Neuronal stem cell (in vitro differentiated cells): ENCODE results near the gene OGFRL1.
A peak's percentile ranks its signal among the peaks of the same experiment; 100 is the strongest.

Experiments
- DNase-seq: peaks from one replicate; pipeline ENCODE4 v3.0.0-alpha.2; 2013; ENCODE audit warnings: low spot score
- H2AFZ ChIP-seq: one replicate; pipeline ENCODE4 v1.6.1; 2013; ENCODE audit warnings: mild to moderate bottlenecking, low read length, inconsistent platforms
- H2AK5ac ChIP-seq: 2 replicates; pipeline ENCODE4 v1.6.1; 2013; ENCODE audit warnings: low read depth, mild to moderate bottlenecking, inconsistent platforms, low read length, moderate library complexity, mixed read lengths
- H2BK120ac ChIP-seq: 2 replicates; pipeline ENCODE4 v1.6.1; 2013; ENCODE audit warnings: low read depth, mild to moderate bottlenecking, inconsistent platforms, low read length, moderate library complexity, mixed read lengths
- H2BK12ac ChIP-seq: one replicate; pipeline ENCODE4 v1.6.1; 2013; ENCODE audit warnings: low read length, inconsistent platforms
- H2BK15ac ChIP-seq: 2 replicates; pipeline ENCODE4 v1.6.1; 2013; ENCODE audit warnings: mild to moderate bottlenecking, low read length, inconsistent platforms, mixed read lengths
- H2BK5ac ChIP-seq: one replicate; pipeline ENCODE4 v1.6.1; 2013; ENCODE audit warnings: inconsistent platforms, mild to moderate bottlenecking, low read length, moderate library complexity
- H3K14ac ChIP-seq: one replicate; pipeline ENCODE4 v1.6.1; 2013; ENCODE audit warnings: low read length, inconsistent platforms
- H3K18ac ChIP-seq: 2 replicates; pipeline ENCODE4 v1.6.1; 2013; ENCODE audit warnings: low read length, inconsistent platforms
- H3K23ac ChIP-seq: 2 replicates; pipeline ENCODE4 v1.6.1; 2013; ENCODE audit warnings: low read depth, mild to moderate bottlenecking, mixed read lengths, low read length, inconsistent platforms; ENCODE audit not compliant: poor library complexity
- H3K27ac ChIP-seq: replicated peaks from 3 replicates; pipeline ENCODE4 v1.5.1; 2013; ENCODE audit warnings: low read length, inconsistent platforms
- H3K27me3 ChIP-seq, 3 experiments: 2 replicates each; pipeline ENCODE4 v1.6.1; 2013; ENCODE audit warnings: low read length in 3 of 3, mild to moderate bottlenecking in 2 of 3, inconsistent platforms in 1 of 3, low read depth in 1 of 3, mixed read lengths in 1 of 3, moderate library complexity in 1 of 3; ENCODE audit not compliant: control insufficient read depth in 3 of 3, insufficient read depth in 3 of 3
- H3K36me3 ChIP-seq, 2 donors: replicated peaks in 1 of 2; 2 replicates each; pipeline ENCODE4 v1.6.1; 2013; ENCODE audit warnings: low read length in 2 of 2; ENCODE audit not compliant: control insufficient read depth in 2 of 2, insufficient read depth in 2 of 2
- H3K4ac ChIP-seq: 2 replicates; pipeline ENCODE4 v1.6.1; 2013; ENCODE audit warnings: inconsistent platforms, mild to moderate bottlenecking, low read length, moderate library complexity
- H3K4me1 ChIP-seq, 2 donors: 1 replicate in 1 of 2; 2 replicates in 1 of 2; pipeline ENCODE4 v1.6.1; 2013; ENCODE audit warnings: low read length in 2 of 2, low read depth in 1 of 2; ENCODE audit not compliant: control insufficient read depth in 2 of 2, insufficient read depth in 1 of 2
- H3K4me2 ChIP-seq: one replicate; pipeline ENCODE4 v1.6.1; 2013; ENCODE audit warnings: mild to moderate bottlenecking, low read length, inconsistent platforms; ENCODE audit not compliant: insufficient read depth, poor library complexity, severe bottlenecking
- H3K4me3 ChIP-seq, 2 donors: 2 replicates each; pipeline ENCODE4 v1.5.1; 2013; ENCODE audit warnings: low read length in 2 of 2, mild to moderate bottlenecking in 2 of 2, inconsistent platforms in 1 of 2, moderate library complexity in 1 of 2
- H3K79me1 ChIP-seq: one replicate; pipeline ENCODE4 v1.6.1; 2013; ENCODE audit warnings: low read depth, mild to moderate bottlenecking, inconsistent platforms, low read length, moderate library complexity
- H3K9ac ChIP-seq: one replicate; pipeline ENCODE4 v1.6.1; 2013; ENCODE audit warnings: mild to moderate bottlenecking, low read depth, low read length, inconsistent platforms; ENCODE audit not compliant: poor library complexity
- H3K9me3 ChIP-seq, 2 donors: replicated peaks in 1 of 2; 2 replicates each; pipeline versions ENCODE3 to v1.6.1; 2013; ENCODE audit warnings: low read length in 2 of 2, mild to moderate bottlenecking in 2 of 2, inconsistent platforms in 1 of 2, low read depth in 1 of 2, mixed read lengths in 1 of 2, moderate library complexity in 1 of 2; ENCODE audit not compliant: control insufficient read depth in 2 of 2, insufficient read depth in 1 of 2
- H4K8ac ChIP-seq: one replicate; pipeline ENCODE4 v1.6.1; 2013; ENCODE audit warnings: low read depth, mild to moderate bottlenecking, inconsistent platforms, low read length, moderate library complexity
- H4K91ac ChIP-seq: one replicate; pipeline ENCODE4 v1.6.1; 2013; ENCODE audit warnings: low read length, low read depth, mild to moderate bottlenecking, inconsistent platforms; ENCODE audit not compliant: poor library complexity
- WGBS, 2 donors: extraction: QIAGEN DNeasy Blood & Tissue Kit; methylation state at CpG; one replicate each; pipeline ENCODE4 v1.1.7; 2013; ENCODE audit warnings: missing lambda C conversion rate in 2 of 2, mixed read lengths in 1 of 2; ENCODE audit not compliant: insufficient read length in 2 of 2, insufficient replicate concordance in 1 of 2; ENCODE audit errors: extremely low coverage in 2 of 2; 5-methylcytosine and 5-hydroxymethylcytosine counted together

The OGFRL1 gene

GRCh38 chr6:71287038-71287437, 1.6 kb upstream of the OGFRL1 start:
- WGBS, 2 donors: no CpG with 5 or more reads among the region's 7 CpGs
- no peak for DNase-seq
- H3K79me1 ChIP-seq: no peaks in the 10 kb centered on the region
- H2BK120ac ChIP-seq: no peak overlapping the region
- H3K4me3 ChIP-seq: no peak overlapping the region
- no peak overlapping the region for H3K4ac ChIP-seq
- no peak overlapping the region for H3K27ac ChIP-seq
- H2BK12ac ChIP-seq: no peak overlapping the region
- no peak overlapping the region for H4K91ac ChIP-seq
- no peak overlapping the region for H2AK5ac ChIP-seq
- no peak overlapping the region for H3K23ac ChIP-seq
- no peak overlapping the region for H2AFZ ChIP-seq
- H2BK15ac ChIP-seq: no peak overlapping the region
- no peak overlapping the region for H3K9ac ChIP-seq
- H3K9me3 ChIP-seq: peaks cover 0 to 4% of the 10 kb centered on the region in 2 donors
- H3K14ac ChIP-seq: no peak overlapping the region
- H4K8ac ChIP-seq: no peak overlapping the region
- H3K18ac ChIP-seq: no peak overlapping the region
- H2BK5ac ChIP-seq: no peak overlapping the region
- H3K4me1 ChIP-seq: peaks cover 5 to 7% of the 10 kb centered on the region in 2 donors
- H3K27me3 ChIP-seq: no peaks in the 10 kb centered on the region
- no peak overlapping the region for H3K4me2 ChIP-seq
- no peaks in the 10 kb centered on the region for H3K36me3 ChIP-seq

DNA sequence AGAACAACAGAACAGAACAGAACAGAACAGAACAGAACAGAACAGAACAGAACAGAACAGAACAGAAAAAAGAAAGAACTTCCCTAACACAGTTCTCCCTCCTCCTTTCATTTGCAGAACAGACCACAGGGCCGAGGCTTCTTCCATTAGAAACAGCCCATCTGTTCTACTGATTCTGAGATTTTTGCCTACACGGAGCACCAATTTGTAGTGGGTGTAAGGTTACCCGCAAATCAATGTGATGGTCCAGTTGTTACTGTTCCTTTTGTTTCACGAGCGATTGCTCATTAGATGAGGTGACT, 734 bp upstream of the OGFRL1 start:
- Histone ChIP-seq H3K4ac (no peak overlapping the region), H2BK15ac (no peak overlapping the region), H2AFZ (peak overlapping the region; percentile 98), H3K18ac (no peak overlapping the region), H3K9ac (no peak overlapping the region), H3K4me2 (no peak overlapping the region), H3K27ac (no peak overlapping the region), H2BK120ac (no peak overlapping the region), H3K27me3 (no peaks in the 10 kb centered on the region), H3K4me1 (peaks cover 5 to 7% of the 10 kb centered on the region in 2 donors), H2AK5ac (no peak overlapping the region), H3K14ac (no peak overlapping the region), H4K8ac (no peak overlapping the region), H3K9me3 (peaks cover 0 to 4% of the 10 kb centered on the region in 2 donors), H3K4me3 (peak overlapping the region; percentile 67 to 96), H2BK5ac (no peak overlapping the region), H3K23ac (no peak overlapping the region), H3K36me3 (peaks cover 0 to 1% of the 10 kb centered on the region in 2 donors), H2BK12ac (no peak overlapping the region), H3K79me1 (no peaks in the 10 kb centered on the region), H4K91ac (no peak overlapping the region)
- DNase-seq: peak; percentile 3
- no CpG with 5 or more reads among the region's 5 CpGs for WGBS, 2 donors

- DNase-seq: peak; percentile 5
- H3K9ac ChIP-seq: peak overlapping the region; percentile 85
- no peak overlapping the region for H4K8ac ChIP-seq
- WGBS, 2 donors: no CpG with 5 or more reads among the region's 57 CpGs
- H3K4me2 ChIP-seq: peak overlapping the region; percentile 76
- peaks cover 0 to 15% of the 10 kb centered on the region in 2 donors for H3K36me3 ChIP-seq
- no peak overlapping the region for H3K27ac ChIP-seq
- H3K4ac ChIP-seq: no peak overlapping the region
- peaks cover 5 to 7% of the 10 kb centered on the region in 2 donors for H3K4me1 ChIP-seq
- no peaks in the 10 kb centered on the region for H3K79me1 ChIP-seq
- H2BK15ac ChIP-seq: peak overlapping the region; percentile 42
- no peak overlapping the region for H4K91ac ChIP-seq
- H3K18ac ChIP-seq: peak overlapping the region; percentile 98
- no peak overlapping the region for H2BK120ac ChIP-seq
- no peak overlapping the region for H2AK5ac ChIP-seq
- H3K4me3 ChIP-seq: peak overlapping the region; percentile 67 to 96
- H2BK5ac ChIP-seq: peak overlapping the region; percentile 61
- H2BK12ac ChIP-seq: no peak overlapping the region
- peak overlapping the region; percentile 98 for H2AFZ ChIP-seq
- no peak overlapping the region for H3K23ac ChIP-seq
- peaks cover 0 to 6% of the 10 kb centered on the region in 2 donors for H3K9me3 ChIP-seq
- H3K14ac ChIP-seq: no peak overlapping the region
- no peaks in the 10 kb centered on the region for H3K27me3 ChIP-seq
Measured at GRCh38 chr6:71289039-71289801, 609 bp downstream of the OGFRL1 start.

- WGBS, 2 donors: no CpG with 5 or more reads among the region's 5 CpGs
- Histone ChIP-seq H2BK12ac (no peak overlapping the region), H3K14ac (no peak overlapping the region), H3K4me2 (peak overlapping the region; percentile 59), H2BK120ac (no peak overlapping the region), H3K36me3 (peaks cover 0 to 20% of the 10 kb centered on the region in 2 donors), H2BK5ac (no peak overlapping the region), H3K9ac (no peak overlapping the region), H3K27ac (no peak overlapping the region), H2BK15ac (no peak overlapping the region), H4K91ac (no peak overlapping the region), H4K8ac (no peak overlapping the region), H3K4me1 (peaks cover 5 to 7% of the 10 kb centered on the region in 2 donors), H3K9me3 (peaks cover 0 to 6% of the 10 kb centered on the region in 2 donors), H3K23ac (no peak overlapping the region), H3K4ac (no peak overlapping the region), H3K18ac (no peak overlapping the region), H2AK5ac (no peak overlapping the region), H3K79me1 (no peaks in the 10 kb centered on the region), H3K4me3 (peak overlapping the region in 1 of 2 donors; percentile 67), H3K27me3 (no peaks in the 10 kb centered on the region), H2AFZ (peak overlapping the region; percentile 3)
- no peak for DNase-seq
Measured at GRCh38 chr6:71289802-71290175, 1.2 kb downstream of the OGFRL1 start.
